ENCODE data around the gene NEURL2.
"Not testable (repeated sequence)": the region's sequence is repeated elsewhere in the genome, so short reads cannot be mapped to it uniquely, and the experiment has no call there.

The NEURL2 gene

DNA sequence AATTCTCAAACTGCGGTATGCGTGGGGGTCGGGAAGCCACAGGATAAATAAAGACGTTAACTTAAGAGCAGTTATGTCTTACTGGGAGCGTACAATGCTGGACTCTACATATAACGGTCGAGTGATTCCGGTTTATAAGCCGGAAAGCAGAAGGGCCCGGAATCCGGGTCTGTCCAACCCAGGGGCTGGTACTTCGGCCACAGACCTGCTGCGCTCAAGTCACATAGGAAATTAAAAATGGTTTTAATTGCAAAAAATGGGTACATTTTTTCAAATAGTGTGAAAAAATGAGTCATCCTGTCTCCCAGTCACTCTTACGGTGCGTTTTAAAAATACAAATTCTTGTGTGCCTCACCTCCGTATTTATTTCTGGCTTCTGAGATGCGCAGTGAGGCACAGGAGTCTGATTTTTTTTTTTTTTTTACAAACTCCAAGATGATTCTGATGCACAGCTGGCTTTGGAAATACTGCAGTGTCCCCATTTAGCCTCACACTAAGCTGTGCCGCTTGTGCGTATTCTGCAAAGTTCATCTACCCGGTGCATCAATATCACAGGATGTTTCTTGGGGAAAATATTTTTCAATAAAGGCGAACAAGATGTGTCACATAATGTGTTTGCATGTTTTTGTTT, 44.5 kb upstream of the NEURL2 start:
- Mint-ChIP-seq H3K27ac (peak overlapping the region; percentile 97 to 100 (median 99)), H3K9me3 (no peaks in the 10 kb centered on the region), H3K4me3 (peak overlapping the region; percentile 88 to 95 (median 93)), H3K36me3 (ENCODE audit: low read depth) (peaks cover 31% of the 10 kb centered on the region), H3K4me1 (peaks cover 19% of the 10 kb centered on the region), H3K27me3 (ENCODE audit: low read depth) (no peaks in the 10 kb centered on the region)
- TF ChIP-seq, protein P1, sequence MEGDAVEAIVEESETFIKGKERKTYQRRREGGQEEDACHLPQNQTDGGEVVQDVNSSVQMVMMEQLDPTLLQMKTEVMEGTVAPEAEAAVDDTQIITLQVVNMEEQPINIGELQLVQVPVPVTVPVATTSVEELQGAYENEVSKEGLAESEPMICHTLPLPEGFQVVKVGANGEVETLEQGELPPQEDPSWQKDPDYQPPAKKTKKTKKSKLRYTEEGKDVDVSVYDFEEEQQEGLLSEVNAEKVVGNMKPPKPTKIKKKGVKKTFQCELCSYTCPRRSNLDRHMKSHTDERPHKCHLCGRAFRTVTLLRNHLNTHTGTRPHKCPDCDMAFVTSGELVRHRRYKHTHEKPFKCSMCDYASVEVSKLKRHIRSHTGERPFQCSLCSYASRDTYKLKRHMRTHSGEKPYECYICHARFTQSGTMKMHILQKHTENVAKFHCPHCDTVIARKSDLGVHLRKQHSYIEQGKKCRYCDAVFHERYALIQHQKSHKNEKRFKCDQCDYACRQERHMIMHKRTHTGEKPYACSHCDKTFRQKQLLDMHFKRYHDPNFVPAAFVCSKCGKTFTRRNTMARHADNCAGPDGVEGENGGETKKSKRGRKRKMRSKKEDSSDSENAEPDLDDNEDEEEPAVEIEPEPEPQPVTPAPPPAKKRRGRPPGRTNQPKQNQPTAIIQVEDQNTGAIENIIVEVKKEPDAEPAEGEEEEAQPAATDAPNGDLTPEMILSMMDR (IDR thresholded peaks at IDR 0.05; ENCODE audit: unreplicated experiment in 3 of 3), result no peak

DNA sequence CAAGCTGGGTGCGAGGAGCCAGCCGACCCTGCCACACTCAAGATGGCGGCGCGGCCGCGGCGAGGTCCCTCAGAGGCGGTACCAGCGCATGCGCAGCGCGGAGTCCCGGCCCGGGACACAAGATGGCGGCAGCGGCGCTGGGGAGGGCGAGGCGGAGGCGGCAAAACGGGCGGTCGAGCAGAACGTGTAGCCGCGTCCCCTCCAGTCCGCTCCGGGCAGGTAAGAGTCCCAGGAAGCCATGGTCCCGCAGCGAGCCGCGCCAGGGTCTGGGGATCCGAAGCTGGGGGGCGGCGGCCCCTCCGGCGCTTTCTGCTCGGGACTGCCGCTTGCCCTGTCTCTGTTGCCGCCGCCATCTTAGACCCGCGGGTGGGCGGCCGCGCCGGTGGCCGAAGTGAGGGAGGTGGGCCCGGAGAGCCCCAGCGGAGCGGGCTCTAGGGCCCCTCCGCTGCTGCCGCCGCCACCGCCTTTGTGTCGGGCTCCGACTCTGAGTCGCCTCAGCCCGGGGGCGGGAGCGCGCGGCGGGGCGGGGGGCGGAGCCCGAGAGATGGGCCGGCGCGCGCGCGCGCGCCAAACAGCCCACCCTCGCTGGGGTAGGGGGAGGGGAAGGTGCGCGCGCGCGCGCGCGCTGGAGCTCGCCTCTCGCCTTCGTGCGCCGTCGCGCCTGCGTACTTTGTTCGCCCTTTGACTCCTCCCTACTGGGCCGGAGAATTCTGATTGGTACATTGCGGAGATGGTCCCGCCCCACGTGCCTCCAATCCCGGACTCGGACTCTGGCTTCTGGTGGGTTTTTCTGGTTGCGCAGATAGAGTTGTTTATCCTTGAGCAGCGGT, 43.8 kb upstream of the NEURL2 start, which contains the start of gene PCIF1:
TSS of gene PCIF1 (plus strand) at position 98 of the 830 bp plus-strand sequence. CDS start 4,317 bp downstream, outside the sequence.
- Mint-ChIP-seq H3K27me3 (ENCODE audit: low read depth) (no peaks in the 10 kb centered on the region), H3K36me3 (ENCODE audit: low read depth) (peaks cover 26% of the 10 kb centered on the region), H3K4me3 (peak within 1 kb of the TSS; percentile 99 to 100 (median 99)), H3K9me3 (no peaks in the 10 kb centered on the region), H3K27ac (peak within 1 kb of the TSS; percentile 99 to 100 (median 100)), H3K4me1 (peaks cover 19% of the 10 kb centered on the region)
- TF ChIP-seq, protein P1 (IDR thresholded peaks at IDR 0.05; ENCODE audit: unreplicated experiment in 3 of 3), result no peak

DNA sequence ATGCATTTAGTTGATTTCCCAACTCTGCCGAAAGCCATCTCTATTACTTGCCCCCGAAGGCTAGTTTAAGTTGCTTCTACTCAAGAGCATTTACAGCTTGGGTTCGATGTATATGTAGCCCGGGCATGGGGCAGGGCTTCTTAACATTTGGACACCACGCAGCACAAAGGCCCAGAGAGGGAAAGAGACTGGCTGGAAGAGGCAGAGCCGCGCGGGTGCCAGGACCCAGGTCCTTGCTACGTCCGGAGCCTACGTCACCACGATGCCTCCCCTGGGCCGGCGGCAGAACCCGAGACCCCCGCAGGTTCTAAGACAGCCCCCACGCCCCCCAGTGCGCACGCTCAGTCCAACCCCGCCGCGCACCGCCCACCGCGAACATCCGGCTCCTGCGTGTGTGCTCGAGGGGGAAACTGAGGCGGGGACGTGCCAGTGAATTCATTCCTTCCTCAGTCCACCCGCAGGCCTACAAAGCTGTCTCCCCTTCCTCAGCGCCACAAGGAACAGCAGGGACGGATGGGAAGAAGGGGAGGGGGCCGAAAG, 43.1 kb upstream of the NEURL2 start:
- Mint-ChIP-seq H3K4me1 (peaks cover 19% of the 10 kb centered on the region), H3K36me3 (ENCODE audit: low read depth) (peaks cover 20% of the 10 kb centered on the region), H3K27me3 (ENCODE audit: low read depth) (no peaks in the 10 kb centered on the region), H3K4me3 (peak overlapping the region; percentile 99 to 100 (median 99)), H3K9me3 (no peaks in the 10 kb centered on the region), H3K27ac (peak overlapping the region; percentile 99 to 100 (median 100))
- TF ChIP-seq, protein P1 (IDR thresholded peaks at IDR 0.05; ENCODE audit: unreplicated experiment in 3 of 3), result no peak

DNA sequence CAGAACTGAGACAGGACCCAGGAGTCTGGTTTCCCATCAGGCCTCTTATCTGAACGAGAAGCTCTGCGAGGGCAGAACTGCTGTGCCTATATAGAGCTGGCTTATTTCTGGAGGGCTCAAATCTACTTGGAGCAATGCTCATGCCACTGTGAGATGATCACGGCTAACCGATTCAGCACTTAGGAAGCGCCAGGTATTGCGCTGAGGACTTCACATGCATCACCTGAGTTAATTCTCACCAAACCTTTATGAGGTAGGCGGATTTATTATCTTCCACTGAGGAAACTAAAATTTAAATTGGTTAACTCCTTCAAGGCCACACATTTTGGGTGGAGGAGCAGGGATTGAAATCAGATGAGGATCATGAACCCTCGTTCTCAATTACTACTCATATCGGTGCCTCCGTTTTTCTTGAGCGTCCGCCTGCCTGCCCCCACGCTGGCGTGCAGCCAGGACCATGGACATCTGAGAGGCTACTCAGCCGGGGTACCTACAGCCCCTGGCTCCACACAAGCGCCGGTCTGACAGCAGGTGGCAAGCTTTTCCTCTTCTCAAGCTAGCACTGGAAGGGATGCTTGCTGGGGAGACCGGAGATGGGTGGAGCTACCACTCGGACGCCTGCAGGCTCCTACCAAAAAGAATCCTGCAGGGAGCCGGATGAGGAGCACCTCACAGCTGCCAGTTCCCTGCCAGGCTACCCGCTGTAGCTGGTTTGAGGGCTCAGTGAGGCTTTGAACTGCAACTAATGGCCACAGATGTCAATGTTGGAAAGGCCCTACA, 42.4 kb upstream of the NEURL2 start:
- Mint-ChIP-seq H3K9me3 (no peaks in the 10 kb centered on the region), H3K27ac (peak overlapping the region; percentile 99 to 100 (median 100)), H3K27me3 (ENCODE audit: low read depth) (no peaks in the 10 kb centered on the region), H3K4me1 (peaks cover 19% of the 10 kb centered on the region), H3K36me3 (ENCODE audit: low read depth) (peaks cover 14% of the 10 kb centered on the region), H3K4me3 (peak overlapping the region; percentile 99 to 100 (median 99))
- TF ChIP-seq, protein P1 (IDR thresholded peaks at IDR 0.05; ENCODE audit: unreplicated experiment in 3 of 3), result peak in 2 of 3 experiments; percentile 12 to 38

DNA sequence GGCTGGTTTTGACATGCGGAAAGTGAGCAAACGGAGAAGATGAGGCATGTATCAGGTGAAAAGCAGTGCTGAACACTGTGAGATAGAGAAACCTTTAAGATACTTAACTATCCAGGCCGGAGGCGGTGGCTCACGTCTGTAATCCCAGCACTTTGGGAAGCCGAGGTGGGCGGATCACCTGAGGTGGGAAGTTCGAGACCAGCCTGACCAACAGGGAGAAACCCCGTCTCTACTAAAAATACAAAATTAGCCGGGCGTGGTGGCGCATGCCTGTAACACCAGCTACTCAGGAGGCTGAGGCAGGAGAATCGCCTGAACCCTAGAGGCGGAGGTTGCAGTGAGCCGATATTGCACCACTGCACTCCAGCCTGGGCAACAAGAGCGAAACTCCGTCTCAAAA, 40.7 kb upstream of the NEURL2 start:
- Mint-ChIP-seq H3K4me3 (peak overlapping the region; percentile 8 to 47 (median 41)), H3K4me1 (peaks cover 11% of the 10 kb centered on the region)
- not testable (repeated sequence) for H3K27ac Mint-ChIP-seq; H3K36me3 Mint-ChIP-seq (ENCODE audit: low read depth); H3K9me3 Mint-ChIP-seq; H3K27me3 Mint-ChIP-seq (ENCODE audit: low read depth)
